ENCODE data around the gene RRM2. TPM values are rescaled to one million over a fixed set of nuclear protein-coding genes. Genes with fewer than 3 reads are reported as not detected.

The RRM2 gene
- 2.1 TPM for total RNA-seq
- long read RNA-seq: 0 reads

DNA sequence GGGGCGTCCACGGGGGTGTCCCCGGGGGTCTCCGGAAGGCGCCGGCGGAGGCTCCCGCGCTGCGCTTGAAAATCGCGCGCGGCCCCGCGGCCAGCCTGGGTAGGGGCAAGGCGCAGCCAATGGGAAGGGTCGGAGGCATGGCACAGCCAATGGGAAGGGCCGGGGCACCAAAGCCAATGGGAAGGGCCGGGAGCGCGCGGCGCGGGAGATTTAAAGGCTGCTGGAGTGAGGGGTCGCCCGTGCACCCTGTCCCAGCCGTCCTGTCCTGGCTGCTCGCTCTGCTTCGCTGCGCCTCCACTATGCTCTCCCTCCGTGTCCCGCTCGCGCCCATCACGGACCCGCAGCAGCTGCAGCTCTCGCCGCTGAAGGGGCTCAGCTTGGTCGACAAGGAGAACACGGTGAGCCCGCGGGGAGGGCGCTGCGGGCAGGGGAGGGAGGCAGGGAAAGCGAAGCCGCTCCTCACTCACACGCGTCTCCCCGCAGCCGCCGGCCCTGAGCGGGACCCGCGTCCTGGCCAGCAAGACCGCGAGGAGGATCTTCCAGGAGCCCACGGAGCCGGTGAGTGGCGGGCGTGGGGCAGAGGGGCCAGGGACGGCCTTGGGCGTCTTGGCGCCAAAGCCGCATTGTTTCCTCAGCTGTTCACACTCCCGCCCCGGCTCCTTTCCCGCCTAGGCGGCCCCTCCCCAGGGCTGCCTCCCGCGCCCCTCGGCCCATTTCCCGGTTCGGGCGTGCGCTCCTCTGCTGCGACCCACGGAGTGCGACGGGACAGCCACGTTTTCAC is at the start of gene RRM2:
TSS of gene RRM2 (plus strand) at position 240 of the 781 bp plus-strand sequence. CDS start at position 300, 60 bp downstream.
- Histone ChIP-seq H3K4me3 (peak within 1 kb of the TSS; percentile 74), H3K27ac (replicated peaks) (no peak within 1 kb of the TSS), H3K9me3 (replicated peaks) (no peaks in the 10 kb centered on the region), H3K4me1 (peaks cover 40% of the 10 kb centered on the region), H3K36me3 (no peaks in the 10 kb centered on the region), H3K27me3 (ENCODE audit: low read depth) (peaks cover 25% of the 10 kb centered on the region)
- TF ChIP-seq, protein P1, sequence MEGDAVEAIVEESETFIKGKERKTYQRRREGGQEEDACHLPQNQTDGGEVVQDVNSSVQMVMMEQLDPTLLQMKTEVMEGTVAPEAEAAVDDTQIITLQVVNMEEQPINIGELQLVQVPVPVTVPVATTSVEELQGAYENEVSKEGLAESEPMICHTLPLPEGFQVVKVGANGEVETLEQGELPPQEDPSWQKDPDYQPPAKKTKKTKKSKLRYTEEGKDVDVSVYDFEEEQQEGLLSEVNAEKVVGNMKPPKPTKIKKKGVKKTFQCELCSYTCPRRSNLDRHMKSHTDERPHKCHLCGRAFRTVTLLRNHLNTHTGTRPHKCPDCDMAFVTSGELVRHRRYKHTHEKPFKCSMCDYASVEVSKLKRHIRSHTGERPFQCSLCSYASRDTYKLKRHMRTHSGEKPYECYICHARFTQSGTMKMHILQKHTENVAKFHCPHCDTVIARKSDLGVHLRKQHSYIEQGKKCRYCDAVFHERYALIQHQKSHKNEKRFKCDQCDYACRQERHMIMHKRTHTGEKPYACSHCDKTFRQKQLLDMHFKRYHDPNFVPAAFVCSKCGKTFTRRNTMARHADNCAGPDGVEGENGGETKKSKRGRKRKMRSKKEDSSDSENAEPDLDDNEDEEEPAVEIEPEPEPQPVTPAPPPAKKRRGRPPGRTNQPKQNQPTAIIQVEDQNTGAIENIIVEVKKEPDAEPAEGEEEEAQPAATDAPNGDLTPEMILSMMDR (IDR thresholded peaks at IDR 0.05; ENCODE audit: borderline replicate concordance): no peak
- peak; percentile 91 for DNase-seq
- intact Hi-C loops (cut with micrococcal nuclease): no loop called here

DNA sequence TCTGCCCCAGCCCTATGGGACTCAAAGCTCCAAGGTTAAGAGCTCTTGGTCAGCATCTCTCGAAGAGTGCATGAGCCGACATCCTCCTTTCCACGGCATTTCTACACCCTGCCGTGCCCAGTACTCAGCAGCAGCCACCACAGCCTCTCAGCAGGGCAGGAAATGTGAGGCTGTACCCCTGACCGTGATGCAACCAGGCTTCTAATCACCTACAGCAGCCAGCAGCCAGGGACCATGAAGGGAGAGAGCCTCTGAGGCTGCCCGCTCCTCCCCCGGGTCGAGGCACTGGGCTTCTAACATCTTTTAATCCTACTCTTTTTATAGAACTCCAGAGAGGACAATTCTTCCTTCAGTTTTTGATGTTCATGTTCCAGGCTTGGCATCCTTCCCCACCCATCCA is 48.8 kb upstream of the RRM2 start:
- TF ChIP-seq, protein P1 (IDR thresholded peaks at IDR 0.05; ENCODE audit: borderline replicate concordance): no peak
- DNase-seq: no peak
- intact Hi-C loops (cut with micrococcal nuclease): no loop called here
- Histone ChIP-seq H3K27ac (replicated peaks) (no peak overlapping the region), H3K36me3 (no peaks in the 10 kb centered on the region), H3K27me3 (ENCODE audit: low read depth) (peaks cover 20% of the 10 kb centered on the region), H3K9me3 (replicated peaks) (no peaks in the 10 kb centered on the region), H3K4me3 (no peak overlapping the region), H3K4me1 (peaks cover 19% of the 10 kb centered on the region)

DNA sequence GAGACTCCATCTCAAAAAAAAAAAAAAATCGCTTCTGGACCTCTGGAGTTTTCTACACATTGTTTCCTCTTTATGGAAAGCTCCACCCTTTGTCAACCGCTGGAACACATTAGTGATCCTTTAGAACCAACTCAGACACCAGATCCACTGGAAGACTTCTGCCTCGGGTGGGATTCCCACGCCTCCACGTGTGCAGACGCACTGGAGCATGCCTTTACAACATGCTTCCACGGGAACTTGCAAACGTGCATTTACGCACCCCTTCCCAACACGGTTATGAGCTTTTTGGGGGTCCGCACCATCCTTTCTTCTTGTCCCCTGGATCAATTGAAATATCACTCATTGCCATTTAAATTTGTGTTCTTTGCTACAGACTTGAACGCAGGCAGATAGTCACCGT is 47.4 kb upstream of the RRM2 start:
- Histone ChIP-seq H3K36me3 (no peaks in the 10 kb centered on the region), H3K27me3 (ENCODE audit: low read depth) (peaks cover 21% of the 10 kb centered on the region), H3K4me3 (no peak overlapping the region), H3K27ac (replicated peaks) (no peak overlapping the region), H3K4me1 (peaks cover 28% of the 10 kb centered on the region), H3K9me3 (replicated peaks) (no peaks in the 10 kb centered on the region)
- no peak for DNase-seq
- intact Hi-C loops (cut with micrococcal nuclease): no loop called here
- TF ChIP-seq, protein P1 (IDR thresholded peaks at IDR 0.05; ENCODE audit: borderline replicate concordance): no peak

DNA sequence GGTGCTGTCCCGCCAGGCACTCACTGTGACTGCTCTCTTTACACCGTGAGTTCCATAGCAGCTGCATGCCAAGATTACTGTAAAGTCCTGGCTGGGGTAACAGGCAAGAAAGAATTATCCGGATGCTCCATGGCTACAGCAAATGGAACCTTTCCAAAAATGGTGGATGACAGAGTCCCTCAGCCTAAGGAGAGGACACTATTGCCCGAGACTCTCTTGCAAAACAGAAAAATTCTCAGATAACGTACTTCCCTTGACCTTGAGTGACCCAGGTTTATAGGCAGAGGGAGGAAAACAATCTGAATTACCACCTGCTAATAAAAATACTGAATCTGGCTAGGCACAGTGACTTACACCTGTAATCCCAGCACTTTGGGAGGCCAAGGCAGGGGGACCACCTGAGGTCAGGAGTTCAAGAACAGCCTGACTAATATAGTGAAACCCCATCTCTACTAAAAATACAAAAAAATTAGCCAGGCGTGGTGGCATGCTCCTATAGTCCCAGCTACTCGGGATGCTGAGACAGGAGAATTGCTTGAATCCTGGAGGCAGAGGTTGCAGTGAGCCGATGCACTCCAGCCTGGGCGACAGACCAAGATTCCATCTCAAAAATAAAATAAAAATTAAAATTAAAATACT is 46.8 kb upstream of the RRM2 start:
- H3K9me3 ChIP-seq (replicated peaks): no peaks in the 10 kb centered on the region
- no peak for DNase-seq
- peaks cover 27% of the 10 kb centered on the region for H3K27me3 ChIP-seq (ENCODE audit: low read depth)
- H3K36me3 ChIP-seq: no peaks in the 10 kb centered on the region
- peaks cover 33% of the 10 kb centered on the region for H3K4me1 ChIP-seq
- TF ChIP-seq, protein P1 (IDR thresholded peaks at IDR 0.05; ENCODE audit: borderline replicate concordance): no peak
- no peak overlapping the region for H3K4me3 ChIP-seq
- no peak overlapping the region for H3K27ac ChIP-seq (replicated peaks)
- intact Hi-C loops (cut with micrococcal nuclease): no loop called here

DNA sequence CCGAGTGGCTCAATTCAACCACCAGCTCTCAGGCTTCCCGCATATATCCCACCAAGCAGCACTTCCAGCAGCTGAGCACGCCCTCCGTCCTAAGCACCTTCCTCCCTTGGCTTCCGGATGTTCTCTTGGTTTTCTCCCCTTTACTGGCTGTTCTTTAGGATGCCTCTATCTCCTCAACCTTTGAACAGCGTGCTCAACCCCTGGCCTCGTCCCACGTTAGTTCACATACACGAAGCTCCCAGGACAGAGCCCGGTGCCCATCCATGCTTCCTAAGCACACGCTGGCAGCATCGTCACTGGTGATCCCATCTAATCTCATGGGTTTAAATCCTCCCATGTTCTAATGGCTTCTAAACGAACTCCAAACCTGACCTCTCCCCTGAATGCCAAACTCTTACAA is 46.0 kb upstream of the RRM2 start:
- Histone ChIP-seq H3K4me3 (no peak overlapping the region), H3K27ac (replicated peaks) (no peak overlapping the region), H3K27me3 (ENCODE audit: low read depth) (peaks cover 35% of the 10 kb centered on the region), H3K9me3 (replicated peaks) (no peaks in the 10 kb centered on the region), H3K36me3 (no peaks in the 10 kb centered on the region), H3K4me1 (peaks cover 37% of the 10 kb centered on the region)
- TF ChIP-seq, protein P1 (IDR thresholded peaks at IDR 0.05; ENCODE audit: borderline replicate concordance): no peak
- intact Hi-C loops (cut with micrococcal nuclease): no loop called here
- no peak for DNase-seq
